ENCODE results near the gene EEIG1.

EEIG1 gene

GRCh38 chr9:127959841-127960409 is 20.9 kb downstream of the EEIG1 start:
- DNase-seq (ENCODE audit: low read depth in 2 of 2): no peak

- DNase-seq (ENCODE audit: low read depth in 2 of 2): no peak
Measured at GRCh38 chr9:127959398-127959797, 21.4 kb downstream of the EEIG1 start.

- DNase-seq (ENCODE audit: low read depth in 2 of 2): no peak
Measured at GRCh38 chr9:127958728-127959127, 22.1 kb downstream of the EEIG1 start.

- DNase-seq (ENCODE audit: low read depth in 2 of 2): peak; percentile 84 to 85
Measured at GRCh38 chr9:127955294-127956015, 25.3 kb downstream of the EEIG1 start.

GRCh38 chr9:127954831-127955293 is 25.9 kb downstream of the EEIG1 start:
- DNase-seq (ENCODE audit: low read depth in 2 of 2): no peak

- DNase-seq (ENCODE audit: low read depth in 2 of 2): no peak
Measured at GRCh38 chr9:127953768-127954505, 26.9 kb downstream of the EEIG1 start.

- no peak for DNase-seq (ENCODE audit: low read depth in 2 of 2)
Measured at GRCh38 chr9:127953154-127953553, 27.6 kb downstream of the EEIG1 start.

- no peak for DNase-seq (ENCODE audit: low read depth in 2 of 2)
Measured at GRCh38 chr9:127950513-127951289, 30.1 kb downstream of the EEIG1 start.

GRCh38 chr9:127949827-127950512 is 30.8 kb downstream of the EEIG1 start:
- DNase-seq (ENCODE audit: low read depth in 2 of 2): no peak

- DNase-seq (ENCODE audit: low read depth in 2 of 2): no peak
Measured at GRCh38 chr9:127947841-127948710, 32.7 kb downstream of the EEIG1 start.

- no peak for DNase-seq (ENCODE audit: low read depth in 2 of 2)
Measured at GRCh38 chr9:127946728-127947127, 34.1 kb downstream of the EEIG1 start.

- no peak for DNase-seq (ENCODE audit: low read depth in 2 of 2)
Measured at GRCh38 chr9:127945942-127946341, 34.8 kb downstream of the EEIG1 start.

- no peak for DNase-seq (ENCODE audit: low read depth in 2 of 2)
Measured at GRCh38 chr9:127945338-127945737, 35.5 kb downstream of the EEIG1 start.

- no peak for DNase-seq (ENCODE audit: low read depth in 2 of 2)
Measured at GRCh38 chr9:127944586-127945218, 36.1 kb downstream of the EEIG1 start.

GRCh38 chr9:127943731-127944144 is 37.1 kb downstream of the EEIG1 start:
- peak; percentile 64 to 82 for DNase-seq (ENCODE audit: low read depth in 2 of 2)

- no peak for DNase-seq (ENCODE audit: low read depth in 2 of 2)
Measured at GRCh38 chr9:127943011-127943662, 37.7 kb downstream of the EEIG1 start.

- no peak for DNase-seq (ENCODE audit: low read depth in 2 of 2)
Measured at GRCh38 chr9:127942216-127943010, 38.4 kb downstream of the EEIG1 start.

- DNase-seq (ENCODE audit: low read depth in 2 of 2): no peak
Measured at GRCh38 chr9:127941961-127942215, 38.9 kb downstream of the EEIG1 start.

Measured in stimulated activated CD4-positive, alpha-beta T cell treated with anti-CD3 and anti-CD28 coated beads, Interleukin-15, amount 100 ng/mL, for 48 hours (primary cell).